ENCODE results near the gene LRRC75B. TPM values are rescaled to one million over a fixed set of nuclear protein-coding genes. Genes with fewer than 3 reads are reported as not detected.

The LRRC75B gene
- total and polyA plus RNA-seq, 2 of the 8 experiments (the other 6 are each of a cell fraction or from before 2014, with no cell fraction given) = 12.2 to 26.6 TPM

DNA sequence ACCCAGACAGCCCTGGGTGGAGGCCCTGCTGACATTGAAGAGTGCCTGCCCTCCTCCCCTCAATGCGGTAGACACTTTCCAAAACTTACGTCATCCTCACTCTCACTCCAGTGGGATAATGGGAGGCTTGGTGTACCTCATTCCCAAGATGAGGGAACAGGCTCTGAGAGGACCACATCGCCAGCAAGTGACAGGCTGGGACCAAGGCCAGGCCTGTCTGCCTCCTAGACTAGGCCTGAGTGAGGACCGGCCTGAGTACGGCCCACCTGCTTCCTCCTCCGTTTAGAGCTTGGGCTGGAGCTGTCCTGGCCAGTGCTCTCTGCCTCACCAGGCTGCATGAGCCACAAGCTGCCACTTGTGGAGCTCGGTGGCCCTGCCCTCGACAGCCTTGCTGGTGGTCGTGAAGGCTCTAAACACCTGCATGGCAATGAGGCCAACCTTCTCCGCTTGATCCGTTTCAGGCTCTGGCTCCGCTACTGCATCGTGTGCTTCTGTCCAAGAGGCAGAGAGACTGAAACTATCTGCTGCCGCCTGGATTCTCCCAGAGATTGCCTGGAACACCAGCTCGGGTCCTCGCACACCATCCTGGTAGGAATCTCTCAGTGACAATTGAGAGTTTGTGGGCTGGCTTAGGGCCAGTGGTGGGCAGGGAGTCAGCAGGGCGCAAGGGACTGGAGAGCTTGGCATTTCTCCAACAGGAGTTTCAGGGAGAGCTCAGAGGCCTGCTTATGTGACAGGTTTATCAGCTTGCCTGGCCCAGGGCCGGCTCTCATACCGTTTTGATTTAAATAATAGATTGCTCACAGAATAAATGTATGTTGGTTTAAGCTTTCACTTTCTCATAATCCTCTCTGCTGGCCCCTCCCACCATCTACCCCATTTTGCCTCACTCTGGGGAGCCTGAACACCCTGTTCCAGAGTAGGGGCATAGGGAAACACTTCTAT lies 9.4 kb downstream of the LRRC75B start (continued):
- TF ChIP-seq EP300 (IDR thresholded peaks at IDR 0.05; ENCODE audit: borderline replicate concordance in 1 of 2, low read depth in 2 of 2, low read length in 2 of 2) (no peak), CBX5 (IDR thresholded peaks at IDR 0.05; ENCODE audit: low read depth, low read length) (no peak), RFX5 (IDR thresholded peaks at IDR 0.05; ENCODE audit: borderline replicate concordance, low read depth, low read length) (no peak)
- TF ChIP-seq, protein P1, sequence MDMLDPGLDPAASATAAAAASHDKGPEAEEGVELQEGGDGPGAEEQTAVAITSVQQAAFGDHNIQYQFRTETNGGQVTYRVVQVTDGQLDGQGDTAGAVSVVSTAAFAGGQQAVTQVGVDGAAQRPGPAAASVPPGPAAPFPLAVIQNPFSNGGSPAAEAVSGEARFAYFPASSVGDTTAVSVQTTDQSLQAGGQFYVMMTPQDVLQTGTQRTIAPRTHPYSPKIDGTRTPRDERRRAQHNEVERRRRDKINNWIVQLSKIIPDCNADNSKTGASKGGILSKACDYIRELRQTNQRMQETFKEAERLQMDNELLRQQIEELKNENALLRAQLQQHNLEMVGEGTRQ (IDR thresholded peaks at IDR 0.05; ENCODE audit: low read length) = no peak
